ENCODE results near the gene NR2F6. TPM values are rescaled to one million over a fixed set of nuclear protein-coding genes. Genes with fewer than 3 reads are reported as not detected.
"Not testable (repeated sequence)": the region's sequence is repeated elsewhere in the genome, so short reads cannot be mapped to it uniquely, and the experiment has no call there.

Gene NR2F6
- total RNA-seq, 1 donor from 2014 or later = 41.3 TPM

- Histone ChIP-seq H3K27me3 (no peaks in the 10 kb centered on the region), H3K4me3 (no peak overlapping the region), H3K36me3 (peaks cover 5 to 81% of the 10 kb centered on the region in 2 donors), H3K9me3 (no peaks in the 10 kb centered on the region), H3K4me1 (no peaks in the 10 kb centered on the region), H3K27ac (no peak overlapping the region)
- DNase-seq (ENCODE audit: extremely low spot score in 2 of 2) = no peak
- intact Hi-C loops (cut with DNase I) = no loop called here
- TF ChIP-seq POLR2AphosphoS5 (IDR thresholded peaks at IDR 0.05; ENCODE audit: insufficient read depth in 1 of 2, low read depth in 1 of 2) (no peak), POLR2A (IDR thresholded peaks at IDR 0.05) (no peak), CTCF (IDR thresholded peaks at IDR 0.05) (no peak)
These were observed 51.1 kb downstream of the NR2F6 start for GRCh38 chr19:17194608-17195007.

GRCh38 chr19:17192751-17193150 lies 53.0 kb downstream of the NR2F6 start:
- Histone ChIP-seq H3K36me3 (peaks cover 0 to 86% of the 10 kb centered on the region in 2 donors), H3K9me3 (no peaks in the 10 kb centered on the region), H3K4me3 (no peak overlapping the region), H3K27ac (no peak overlapping the region), H3K27me3 (no peaks in the 10 kb centered on the region), H3K4me1 (no peaks in the 10 kb centered on the region)
- TF ChIP-seq CTCF (IDR thresholded peaks at IDR 0.05) (no peak), POLR2A (IDR thresholded peaks at IDR 0.05) (no peak), POLR2AphosphoS5 (IDR thresholded peaks at IDR 0.05; ENCODE audit: insufficient read depth in 1 of 2, low read depth in 1 of 2) (no peak)
- intact Hi-C loops (cut with DNase I) = no loop called here
- no peak for DNase-seq (ENCODE audit: extremely low spot score in 2 of 2)

GRCh38 chr19:17191736-17192135 lies 54.0 kb downstream of the NR2F6 start:
- intact Hi-C loops (cut with DNase I); H3K27ac ChIP-seq; H3K9me3 ChIP-seq; DNase-seq (ENCODE audit: extremely low spot score in 2 of 2); H3K27me3 ChIP-seq; H3K4me1 ChIP-seq; H3K4me3 ChIP-seq: not testable (repeated sequence)
- H3K36me3 ChIP-seq = peaks cover 0 to 90% of the 10 kb centered on the region in 2 donors

DNA sequence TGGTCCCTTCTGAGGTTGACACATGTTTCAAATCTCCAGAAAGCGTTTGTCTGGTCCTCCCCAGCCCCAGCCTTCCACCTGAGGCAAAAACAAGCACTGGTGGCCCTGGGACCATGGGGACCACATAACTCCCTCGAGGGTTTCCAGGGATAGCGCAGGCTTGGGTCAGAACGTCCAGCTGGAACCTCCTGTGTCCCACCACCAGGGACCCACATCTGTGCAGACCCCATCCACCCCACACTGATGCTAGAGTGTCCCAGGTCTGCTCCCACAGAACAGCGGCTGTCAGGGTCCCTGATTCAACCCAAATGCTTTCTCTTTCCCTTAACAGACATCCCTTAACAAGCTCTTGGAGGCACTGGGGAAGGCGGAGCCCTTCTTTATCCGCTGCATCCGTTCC lies 60.1 kb downstream of the NR2F6 start:
- intact Hi-C loops (cut with DNase I) = no loop called here
- H3K4me3 ChIP-seq = no peak overlapping the region
- H3K36me3 ChIP-seq = peaks cover 0 to 88% of the 10 kb centered on the region in 2 donors
- no peaks in the 10 kb centered on the region for H3K27me3 ChIP-seq
- H3K4me1 ChIP-seq = no peaks in the 10 kb centered on the region
- H3K27ac ChIP-seq = no peak overlapping the region
- H3K9me3 ChIP-seq = no peaks in the 10 kb centered on the region
- DNase-seq (ENCODE audit: extremely low spot score in 2 of 2) = no peak
- no peak for TF ChIP-seq CTCF (IDR thresholded peaks at IDR 0.05)
- TF ChIP-seq POLR2A (IDR thresholded peaks at IDR 0.05) = no peak
- no peak for TF ChIP-seq POLR2AphosphoS5 (IDR thresholded peaks at IDR 0.05; ENCODE audit: insufficient read depth in 1 of 2, low read depth in 1 of 2)

GRCh38 chr19:17184371-17184841 lies 61.3 kb downstream of the NR2F6 start:
- no peak for DNase-seq (ENCODE audit: extremely low spot score in 2 of 2)
- Histone ChIP-seq H3K4me1 (no peaks in the 10 kb centered on the region), H3K9me3 (no peaks in the 10 kb centered on the region), H3K27me3 (no peaks in the 10 kb centered on the region), H3K36me3 (peaks cover 0 to 76% of the 10 kb centered on the region in 2 donors), H3K4me3 (no peak overlapping the region), H3K27ac (no peak overlapping the region)
- intact Hi-C loops (cut with DNase I) = no loop called here
- no peak for TF ChIP-seq POLR2AphosphoS5 (IDR thresholded peaks at IDR 0.05; ENCODE audit: insufficient read depth in 1 of 2, low read depth in 1 of 2)
- TF ChIP-seq POLR2A (IDR thresholded peaks at IDR 0.05) = no peak
- TF ChIP-seq CTCF (IDR thresholded peaks at IDR 0.05) = no peak
